Measurements from ENCODE around the gene CADM1. TPM values are rescaled to one million over a fixed set of nuclear protein-coding genes. Genes with fewer than 3 reads are reported as not detected.

Gene CADM1
- total and polyA plus RNA-seq, 7 donors = 0.69 to 25.2 (median 15.6) TPM

DNA sequence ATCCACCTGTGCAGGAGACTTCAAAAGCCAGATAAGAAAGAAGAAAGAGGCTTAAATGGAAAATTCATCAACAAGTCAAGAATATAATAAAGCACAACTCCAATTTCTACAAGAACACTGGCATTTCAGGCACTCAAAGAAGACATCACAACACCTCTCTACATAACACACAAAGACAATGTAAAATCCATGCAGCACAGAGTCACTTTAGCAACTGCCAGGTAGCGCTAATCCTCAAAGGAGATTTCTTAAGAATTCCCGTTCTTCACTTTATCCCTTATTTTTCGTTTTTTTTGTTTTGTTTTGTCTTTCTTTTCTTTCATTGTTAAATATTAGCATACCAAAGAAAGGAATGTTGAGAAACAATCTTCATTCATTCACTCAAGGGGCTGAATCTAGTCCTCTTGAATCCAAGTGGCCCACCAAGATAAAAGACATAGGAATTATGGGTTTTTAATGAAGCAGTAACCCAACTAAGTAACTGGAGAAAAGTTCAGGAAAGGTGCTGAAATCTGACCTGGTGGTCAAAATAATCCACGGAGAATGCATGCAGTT, 95.0 kb downstream of the CADM1 start:
- Histone ChIP-seq H3K4me3 (no peak overlapping the region), H3K4me1 (peaks cover 0 to 25% (median 14%) of the 10 kb centered on the region in 4 donors), H3K36me3 (no peaks in the 10 kb centered on the region), H3K27me3 (no peaks in the 10 kb centered on the region), H3K9me3 (no peaks in the 10 kb centered on the region), H3K27ac (no peak overlapping the region)
- no peak for DNase-seq
- WGBS, 2 donors = 41 to 47% methylated on average over 4 of the region's 4 CpGs
- intact Hi-C loops (cut with DNase I) = loop anchor here (10.0 kb wide), 1 partner anchor 96 kb away; the partner anchor contains the start of gene CADM1
- TF ChIP-seq POLR2AphosphoS5 (IDR thresholded peaks at IDR 0.05) (no peak), POLR2A (IDR thresholded peaks at IDR 0.05) (no peak), EP300 (IDR thresholded peaks at IDR 0.05) (no peak)
- TF ChIP-seq, protein P1, sequence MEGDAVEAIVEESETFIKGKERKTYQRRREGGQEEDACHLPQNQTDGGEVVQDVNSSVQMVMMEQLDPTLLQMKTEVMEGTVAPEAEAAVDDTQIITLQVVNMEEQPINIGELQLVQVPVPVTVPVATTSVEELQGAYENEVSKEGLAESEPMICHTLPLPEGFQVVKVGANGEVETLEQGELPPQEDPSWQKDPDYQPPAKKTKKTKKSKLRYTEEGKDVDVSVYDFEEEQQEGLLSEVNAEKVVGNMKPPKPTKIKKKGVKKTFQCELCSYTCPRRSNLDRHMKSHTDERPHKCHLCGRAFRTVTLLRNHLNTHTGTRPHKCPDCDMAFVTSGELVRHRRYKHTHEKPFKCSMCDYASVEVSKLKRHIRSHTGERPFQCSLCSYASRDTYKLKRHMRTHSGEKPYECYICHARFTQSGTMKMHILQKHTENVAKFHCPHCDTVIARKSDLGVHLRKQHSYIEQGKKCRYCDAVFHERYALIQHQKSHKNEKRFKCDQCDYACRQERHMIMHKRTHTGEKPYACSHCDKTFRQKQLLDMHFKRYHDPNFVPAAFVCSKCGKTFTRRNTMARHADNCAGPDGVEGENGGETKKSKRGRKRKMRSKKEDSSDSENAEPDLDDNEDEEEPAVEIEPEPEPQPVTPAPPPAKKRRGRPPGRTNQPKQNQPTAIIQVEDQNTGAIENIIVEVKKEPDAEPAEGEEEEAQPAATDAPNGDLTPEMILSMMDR (IDR thresholded peaks at IDR 0.05) = no peak

DNA sequence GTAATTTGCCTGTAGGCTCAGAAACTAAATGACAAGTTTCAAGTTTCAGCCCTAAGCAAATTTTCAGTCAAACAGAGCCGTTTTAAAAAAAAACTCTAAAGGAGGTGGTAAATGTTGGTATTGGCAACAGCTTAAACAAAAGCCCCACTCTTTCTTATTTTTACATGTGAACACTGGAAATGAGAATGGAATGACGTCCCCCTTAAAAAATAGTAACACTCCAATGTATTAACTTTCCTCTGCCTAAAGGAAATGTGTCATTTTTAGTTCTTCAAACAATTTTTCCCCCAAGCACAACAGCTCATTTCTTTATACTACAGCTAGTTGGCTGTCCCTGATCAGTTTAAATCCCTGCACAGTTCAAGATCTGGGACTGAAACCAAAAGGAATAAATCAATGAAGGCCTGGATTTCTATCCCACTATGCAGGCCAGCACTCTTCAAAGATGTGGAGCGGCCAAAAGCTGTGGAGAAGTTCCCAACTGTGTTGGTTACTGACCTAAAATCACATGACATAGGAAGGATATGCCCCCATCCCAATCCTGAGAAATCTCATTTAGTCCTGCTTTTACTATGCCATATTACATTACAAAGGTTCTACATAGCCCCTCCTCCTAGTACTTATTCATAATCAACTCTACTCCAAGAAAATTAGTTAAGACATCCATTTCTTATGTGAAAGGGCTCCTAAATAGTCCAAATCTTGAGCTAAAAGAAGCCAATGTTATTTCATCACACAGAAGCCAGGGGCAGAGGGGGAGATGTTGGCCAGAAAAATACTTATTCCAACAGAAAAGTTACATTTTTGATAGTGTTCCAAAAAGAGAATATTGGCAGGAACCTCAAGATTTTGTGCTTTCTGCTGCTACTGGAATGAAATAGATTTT, 95.9 kb downstream of the CADM1 start:
- Histone ChIP-seq H3K9me3 (no peaks in the 10 kb centered on the region), H3K4me3 (no peak overlapping the region), H3K27ac (peak overlapping the region in 2 of 4 donors; percentile 17 to 54), H3K27me3 (no peaks in the 10 kb centered on the region), H3K36me3 (no peaks in the 10 kb centered on the region), H3K4me1 (peaks cover 0 to 25% (median 14%) of the 10 kb centered on the region in 4 donors)
- peak in 3 of 4 donors; percentile 17 to 52 (median 50) for TF ChIP-seq POLR2AphosphoS5 (IDR thresholded peaks at IDR 0.05)
- TF ChIP-seq, protein P1 (IDR thresholded peaks at IDR 0.05) = no peak
- intact Hi-C loops (cut with DNase I) = loop anchor here (10.0 kb wide), 1 partner anchor 97 kb away; the partner anchor contains the start of gene CADM1
- 60 to 61% methylated on average over 3 of the region's 3 CpGs for WGBS, 2 donors
- no peak for DNase-seq

DNA sequence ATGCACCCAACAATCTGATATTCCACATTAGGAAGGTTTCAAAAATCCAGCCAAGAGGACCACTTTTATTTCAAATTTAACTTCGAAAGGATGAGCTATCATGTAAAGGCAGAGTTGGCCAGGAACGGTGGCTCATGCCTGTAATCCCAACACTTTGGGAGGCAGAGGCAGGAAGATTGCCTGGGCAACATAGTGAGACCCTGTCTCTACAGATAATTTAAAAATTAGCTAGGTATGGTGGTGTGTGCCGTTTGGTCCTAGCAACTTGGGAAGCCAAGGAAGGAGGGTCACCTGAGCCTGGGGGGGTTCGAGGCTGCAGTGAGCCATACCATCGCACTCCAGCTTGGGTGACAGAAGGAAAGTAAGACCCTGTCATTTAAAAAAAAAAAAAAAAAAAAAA, 96.7 kb downstream of the CADM1 start:
- no peak overlapping the region for H3K4me3 ChIP-seq
- WGBS, 2 donors = 90 to 93% methylated on average over 5 of the region's 5 CpGs
- H3K4me1 ChIP-seq = peaks cover 0 to 25% (median 14%) of the 10 kb centered on the region in 4 donors
- no peak overlapping the region for H3K27ac ChIP-seq
- no peaks in the 10 kb centered on the region for H3K9me3 ChIP-seq
- H3K27me3 ChIP-seq = no peaks in the 10 kb centered on the region
- DNase-seq = no peak
- intact Hi-C loops (cut with DNase I) = loop anchor here (10.0 kb wide), 1 partner anchor 97 kb away; the partner anchor contains the start of gene CADM1
- no peaks in the 10 kb centered on the region for H3K36me3 ChIP-seq
- no peak for TF ChIP-seq POLR2AphosphoS5 (IDR thresholded peaks at IDR 0.05)
- no peak for TF ChIP-seq POLR2A (IDR thresholded peaks at IDR 0.05)
- TF ChIP-seq EP300 (IDR thresholded peaks at IDR 0.05) = no peak
- TF ChIP-seq, protein P1 (IDR thresholded peaks at IDR 0.05) = no peak

DNA sequence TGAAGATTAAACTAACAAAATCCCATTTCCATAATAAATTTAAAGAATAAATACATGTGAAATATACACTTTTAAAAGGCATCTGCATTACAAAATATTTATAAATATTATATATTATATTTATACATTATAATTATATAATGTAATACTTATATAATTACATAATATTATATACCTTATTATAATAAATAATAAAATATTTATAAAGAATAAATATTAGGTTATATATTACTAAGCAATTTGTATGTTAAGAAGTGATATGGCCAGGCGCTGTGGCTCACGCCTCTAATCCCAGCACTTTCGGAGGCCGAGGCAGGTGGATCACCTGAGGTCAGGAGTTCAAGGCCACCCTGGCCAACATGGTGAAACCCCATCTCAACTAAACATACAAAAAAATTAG, 97.8 kb downstream of the CADM1 start:
- TF ChIP-seq POLR2A (IDR thresholded peaks at IDR 0.05) (no peak), EP300 (IDR thresholded peaks at IDR 0.05) (no peak), POLR2AphosphoS5 (IDR thresholded peaks at IDR 0.05) (no peak)
- TF ChIP-seq, protein P1 (IDR thresholded peaks at IDR 0.05) = no peak
- H3K4me1 ChIP-seq = peaks cover 0 to 25% (median 14%) of the 10 kb centered on the region in 4 donors
- DNase-seq = no peak
- H3K4me3 ChIP-seq = no peak overlapping the region
- no peak overlapping the region for H3K27ac ChIP-seq
- intact Hi-C loops (cut with DNase I) = loop anchor here (10.0 kb wide), 1 partner anchor 98 kb away; the partner anchor contains the start of gene CADM1
- no peaks in the 10 kb centered on the region for H3K27me3 ChIP-seq
- WGBS, 2 donors = 87 to 96% methylated on average over 4 of the region's 4 CpGs
- H3K36me3 ChIP-seq = no peaks in the 10 kb centered on the region
- no peaks in the 10 kb centered on the region for H3K9me3 ChIP-seq
